ENCODE measurements around the gene TAOK3. TPM values are rescaled to one million over a fixed set of nuclear protein-coding genes. Genes with fewer than 3 reads are reported as not detected.
"Not testable (repeated sequence)": the region's sequence is repeated elsewhere in the genome, so short reads cannot be mapped to it uniquely, and the experiment has no call there.

Gene TAOK3
- total RNA-seq, 2 donors from 2014 or later, result 33.4 to 40.6 TPM

DNA sequence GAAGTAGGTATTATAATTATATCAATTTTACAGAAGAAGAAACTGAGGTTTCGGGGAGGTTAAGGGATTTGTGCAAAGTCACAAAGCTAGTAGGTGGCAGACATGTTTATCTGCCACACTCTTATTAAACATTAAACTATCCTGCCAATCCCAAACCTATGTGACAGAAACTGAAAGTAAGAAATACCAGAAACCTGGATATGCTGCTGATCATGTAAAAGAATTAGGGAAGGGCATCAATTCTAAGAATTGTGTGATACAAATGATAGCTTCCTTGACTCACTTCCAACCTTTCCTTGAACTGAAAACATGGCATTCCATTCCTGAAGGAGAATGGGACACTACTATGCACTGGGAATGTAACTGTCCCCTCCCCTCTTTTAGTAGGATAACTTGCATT lies 16.9 kb downstream of the TAOK3 start:
- no CpG with 5 or more reads among the region's 1 CpG for WGBS, 2 experiments (ENCODE audit: insufficient coverage in 1 of 2, insufficient read length in 1 of 2)
- Mint-ChIP-seq H3K4me1 (peaks cover 18% of the 10 kb centered on the region), H3K9me3 (peaks cover 12% of the 10 kb centered on the region), H3K36me3 (ENCODE audit: low read depth) (peaks cover 13% of the 10 kb centered on the region), H3K4me3 (no peak overlapping the region), H3K27ac (no peak overlapping the region), H3K27me3 (ENCODE audit: insufficient read depth) (no peaks in the 10 kb centered on the region)
- no peak overlapping the region for H3K27ac ChIP-seq (ENCODE audit: low read depth, low read length)
- H3K27me3 ChIP-seq (ENCODE audit: control insufficient read depth, insufficient read depth, low read length, poor library complexity, severe bottlenecking), result no peaks in the 10 kb centered on the region
- DNase-seq, result no peak
- TF ChIP-seq, protein P1, sequence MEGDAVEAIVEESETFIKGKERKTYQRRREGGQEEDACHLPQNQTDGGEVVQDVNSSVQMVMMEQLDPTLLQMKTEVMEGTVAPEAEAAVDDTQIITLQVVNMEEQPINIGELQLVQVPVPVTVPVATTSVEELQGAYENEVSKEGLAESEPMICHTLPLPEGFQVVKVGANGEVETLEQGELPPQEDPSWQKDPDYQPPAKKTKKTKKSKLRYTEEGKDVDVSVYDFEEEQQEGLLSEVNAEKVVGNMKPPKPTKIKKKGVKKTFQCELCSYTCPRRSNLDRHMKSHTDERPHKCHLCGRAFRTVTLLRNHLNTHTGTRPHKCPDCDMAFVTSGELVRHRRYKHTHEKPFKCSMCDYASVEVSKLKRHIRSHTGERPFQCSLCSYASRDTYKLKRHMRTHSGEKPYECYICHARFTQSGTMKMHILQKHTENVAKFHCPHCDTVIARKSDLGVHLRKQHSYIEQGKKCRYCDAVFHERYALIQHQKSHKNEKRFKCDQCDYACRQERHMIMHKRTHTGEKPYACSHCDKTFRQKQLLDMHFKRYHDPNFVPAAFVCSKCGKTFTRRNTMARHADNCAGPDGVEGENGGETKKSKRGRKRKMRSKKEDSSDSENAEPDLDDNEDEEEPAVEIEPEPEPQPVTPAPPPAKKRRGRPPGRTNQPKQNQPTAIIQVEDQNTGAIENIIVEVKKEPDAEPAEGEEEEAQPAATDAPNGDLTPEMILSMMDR (conservative IDR thresholded peaks at IDR 0.05), result no peak
- no peaks in the 10 kb centered on the region for H3K36me3 ChIP-seq (ENCODE audit: control insufficient read depth, insufficient read depth, low read length)
- H3K4me1 ChIP-seq (ENCODE audit: control insufficient read depth, insufficient read depth, low read length), result no peaks in the 10 kb centered on the region
- no peaks in the 10 kb centered on the region for H3K9me3 ChIP-seq (ENCODE audit: control insufficient read depth, low read length)
- no peak overlapping the region for H3K4me3 ChIP-seq (ENCODE audit: low read length)
- no peak overlapping the region for H3K9ac ChIP-seq (ENCODE audit: extremely low read depth, low read length, poor library complexity, severe bottlenecking)

GRCh38 chr12:118354903-118355302 lies 17.8 kb downstream of the TAOK3 start:
- WGBS, 2 experiments (ENCODE audit: insufficient coverage in 1 of 2, insufficient read length in 1 of 2), result no CpG with 5 or more reads among the region's 1 CpG
- no peak overlapping the region for H3K27ac Mint-ChIP-seq
- Histone ChIP-seq H3K27me3 (ENCODE audit: control insufficient read depth, insufficient read depth, low read length, poor library complexity, severe bottlenecking) (no peaks in the 10 kb centered on the region), H3K9me3 (ENCODE audit: control insufficient read depth, low read length) (no peaks in the 10 kb centered on the region), H3K4me1 (ENCODE audit: control insufficient read depth, insufficient read depth, low read length) (no peaks in the 10 kb centered on the region), H3K4me3 (ENCODE audit: low read length) (no peak overlapping the region), H3K27ac (ENCODE audit: low read depth, low read length) (no peak overlapping the region), H3K9ac (ENCODE audit: extremely low read depth, low read length, poor library complexity, severe bottlenecking) (no peak overlapping the region), H3K36me3 (ENCODE audit: control insufficient read depth, insufficient read depth, low read length) (no peaks in the 10 kb centered on the region)
- no peaks in the 10 kb centered on the region for H3K27me3 Mint-ChIP-seq (ENCODE audit: insufficient read depth)
- peaks cover 12% of the 10 kb centered on the region for H3K9me3 Mint-ChIP-seq
- H3K4me1 Mint-ChIP-seq, result peaks cover 18% of the 10 kb centered on the region
- no peak for DNase-seq
- TF ChIP-seq, protein P1 (conservative IDR thresholded peaks at IDR 0.05), result no peak
- peaks cover 13% of the 10 kb centered on the region for H3K36me3 Mint-ChIP-seq (ENCODE audit: low read depth)
- H3K4me3 Mint-ChIP-seq, result no peak overlapping the region

DNA sequence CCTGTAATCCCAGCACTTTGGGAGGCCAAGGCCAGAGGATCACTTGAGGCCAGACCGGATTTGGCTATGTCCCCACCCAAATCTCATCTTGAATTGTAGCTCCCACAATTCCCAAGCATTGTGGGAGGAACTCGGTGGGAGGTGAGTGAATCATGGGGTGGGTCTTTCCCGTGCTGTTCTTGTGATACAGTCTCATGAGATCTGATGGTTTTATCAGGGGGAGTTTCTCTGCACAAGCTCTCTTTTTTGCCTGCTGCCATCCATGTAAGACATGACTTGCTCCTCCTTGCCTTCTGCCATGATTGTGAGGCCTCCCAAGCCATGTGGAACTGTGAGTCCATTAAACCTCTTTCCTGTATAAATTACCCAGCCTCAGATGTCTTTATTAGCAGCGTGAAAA lies 18.2 kb downstream of the TAOK3 start:
- not testable (repeated sequence) for H3K27ac ChIP-seq (ENCODE audit: low read depth, low read length); H3K9ac ChIP-seq (ENCODE audit: extremely low read depth, low read length, poor library complexity, severe bottlenecking); H3K27ac Mint-ChIP-seq; H3K9me3 ChIP-seq (ENCODE audit: control insufficient read depth, low read length); H3K27me3 ChIP-seq (ENCODE audit: control insufficient read depth, insufficient read depth, low read length, poor library complexity, severe bottlenecking); H3K36me3 Mint-ChIP-seq (ENCODE audit: low read depth); H3K36me3 ChIP-seq (ENCODE audit: control insufficient read depth, insufficient read depth, low read length); H3K4me3 Mint-ChIP-seq; H3K4me1 ChIP-seq (ENCODE audit: control insufficient read depth, insufficient read depth, low read length); H3K27me3 Mint-ChIP-seq (ENCODE audit: insufficient read depth); H3K4me3 ChIP-seq (ENCODE audit: low read length); DNase-seq
- WGBS, 2 experiments (ENCODE audit: insufficient coverage in 1 of 2, insufficient read length in 1 of 2), result 88 to 93% methylated on average over 2 to 4 of the region's 4 CpGs
- Mint-ChIP-seq H3K4me1 (peaks cover 16% of the 10 kb centered on the region), H3K9me3 (peaks cover 12% of the 10 kb centered on the region)

DNA sequence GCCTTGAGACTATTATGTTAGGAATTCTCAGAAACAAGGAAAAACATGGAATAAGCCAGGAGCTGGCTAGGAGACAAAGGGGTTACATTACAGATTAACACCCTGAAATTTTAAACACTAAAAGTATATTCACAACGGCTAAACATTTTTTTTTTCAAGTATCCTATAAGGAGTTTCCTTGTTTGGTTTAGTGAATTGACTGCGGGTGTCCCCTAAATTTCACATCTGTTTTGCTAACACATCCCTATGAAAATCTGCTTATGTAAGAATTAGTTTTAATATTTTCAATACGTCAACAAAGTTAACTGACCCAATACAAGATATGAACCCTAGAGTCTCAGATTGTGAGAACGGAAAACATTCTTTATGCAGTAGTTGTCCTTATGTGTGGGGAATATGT lies 19.0 kb downstream of the TAOK3 start:
- peaks cover 12% of the 10 kb centered on the region for H3K9me3 Mint-ChIP-seq
- WGBS, 2 experiments (ENCODE audit: insufficient coverage in 1 of 2, insufficient read length in 1 of 2), result 100% methylated on average over 1 of the region's 4 CpGs; no CpG with 5 or more reads in 1 of the 2 experiments
- no peak overlapping the region for H3K4me3 Mint-ChIP-seq

More for the DNA sequence above, 19.0 kb downstream of the TAOK3 start:
- Mint-ChIP-seq H3K27me3 (ENCODE audit: insufficient read depth) (no peaks in the 10 kb centered on the region), H3K36me3 (ENCODE audit: low read depth) (peaks cover 10% of the 10 kb centered on the region), H3K4me1 (peaks cover 10% of the 10 kb centered on the region), H3K27ac (no peak overlapping the region)
- H3K27me3 ChIP-seq (ENCODE audit: control insufficient read depth, insufficient read depth, low read length, poor library complexity, severe bottlenecking), result no peaks in the 10 kb centered on the region
- H3K27ac ChIP-seq (ENCODE audit: low read depth, low read length), result no peak overlapping the region
- H3K4me1 ChIP-seq (ENCODE audit: control insufficient read depth, insufficient read depth, low read length), result no peaks in the 10 kb centered on the region
- H3K36me3 ChIP-seq (ENCODE audit: control insufficient read depth, insufficient read depth, low read length), result no peaks in the 10 kb centered on the region
- H3K9me3 ChIP-seq (ENCODE audit: control insufficient read depth, low read length), result no peaks in the 10 kb centered on the region
- DNase-seq, result no peak
- no peak overlapping the region for H3K4me3 ChIP-seq (ENCODE audit: low read length)
- TF ChIP-seq, protein P1 (conservative IDR thresholded peaks at IDR 0.05), result no peak
- H3K9ac ChIP-seq (ENCODE audit: extremely low read depth, low read length, poor library complexity, severe bottlenecking), result no peak overlapping the region

All from endodermal cell (in vitro differentiated cells).